Liver (tissue), 3 donors: Measurements from ENCODE around the gene SERINC4.

Source experiments
- TAF1 ChIP-seq: conservative IDR thresholded peaks from 2 replicates; pipeline ENCODE4 v1.6.1; 2016; ENCODE audit warnings: antibody characterized with exemption, mild to moderate bottlenecking
- YY1 ChIP-seq: IDR thresholded peaks from 2 replicates; pipeline ENCODE4 v1.6.1; 2016; ENCODE audit warnings: antibody characterized with exemption, mild to moderate bottlenecking
- TF ChIP-seq, protein P1 (sequence below): fragments of 150-350 bp; IDR thresholded peaks from 2 replicates; pipeline ENCODE4 v1.5.1; 2017; ENCODE audit warnings: improper control_type of control experiment, low read depth, low read length; ENCODE audit not compliant: missing input control
- TF ChIP-seq, protein P2 (sequence below): IDR thresholded peaks from 2 replicates; pipeline ENCODE4 v1.6.1; 2016; ENCODE audit warnings: antibody characterized with exemption
- donor health status: healthy.
- donor health status: healthy.

DNA sequence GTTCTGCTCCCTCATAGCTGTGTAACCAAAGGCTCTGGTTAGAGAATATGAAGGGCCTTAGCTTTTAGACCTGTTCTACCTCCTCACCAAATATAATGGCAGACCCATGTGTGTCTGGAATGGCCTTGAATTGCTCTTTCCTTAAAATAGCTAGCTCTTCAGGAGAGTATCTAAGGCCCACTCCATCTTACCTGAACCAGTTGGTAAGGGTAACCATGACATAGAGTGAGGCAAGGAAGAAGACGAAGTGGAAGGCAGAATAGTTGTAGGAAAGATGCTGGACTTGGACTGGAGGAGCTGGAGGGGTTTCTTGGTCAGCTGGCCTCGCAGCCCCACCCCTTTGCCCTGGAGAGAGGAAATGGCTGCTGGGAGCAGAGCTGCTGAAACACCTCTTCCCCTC lies 4.8 kb downstream of the SERINC4 start:
- TF ChIP-seq, protein P1, sequence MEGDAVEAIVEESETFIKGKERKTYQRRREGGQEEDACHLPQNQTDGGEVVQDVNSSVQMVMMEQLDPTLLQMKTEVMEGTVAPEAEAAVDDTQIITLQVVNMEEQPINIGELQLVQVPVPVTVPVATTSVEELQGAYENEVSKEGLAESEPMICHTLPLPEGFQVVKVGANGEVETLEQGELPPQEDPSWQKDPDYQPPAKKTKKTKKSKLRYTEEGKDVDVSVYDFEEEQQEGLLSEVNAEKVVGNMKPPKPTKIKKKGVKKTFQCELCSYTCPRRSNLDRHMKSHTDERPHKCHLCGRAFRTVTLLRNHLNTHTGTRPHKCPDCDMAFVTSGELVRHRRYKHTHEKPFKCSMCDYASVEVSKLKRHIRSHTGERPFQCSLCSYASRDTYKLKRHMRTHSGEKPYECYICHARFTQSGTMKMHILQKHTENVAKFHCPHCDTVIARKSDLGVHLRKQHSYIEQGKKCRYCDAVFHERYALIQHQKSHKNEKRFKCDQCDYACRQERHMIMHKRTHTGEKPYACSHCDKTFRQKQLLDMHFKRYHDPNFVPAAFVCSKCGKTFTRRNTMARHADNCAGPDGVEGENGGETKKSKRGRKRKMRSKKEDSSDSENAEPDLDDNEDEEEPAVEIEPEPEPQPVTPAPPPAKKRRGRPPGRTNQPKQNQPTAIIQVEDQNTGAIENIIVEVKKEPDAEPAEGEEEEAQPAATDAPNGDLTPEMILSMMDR = no peak
- TF ChIP-seq YY1 = no peak
- no peak for TF ChIP-seq TAF1
- TF ChIP-seq, protein P2, sequence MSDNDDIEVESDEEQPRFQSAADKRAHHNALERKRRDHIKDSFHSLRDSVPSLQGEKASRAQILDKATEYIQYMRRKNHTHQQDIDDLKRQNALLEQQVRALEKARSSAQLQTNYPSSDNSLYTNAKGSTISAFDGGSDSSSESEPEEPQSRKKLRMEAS = no peak
